ENCODE data around the gene RTTN.

RTTN gene

DNA sequence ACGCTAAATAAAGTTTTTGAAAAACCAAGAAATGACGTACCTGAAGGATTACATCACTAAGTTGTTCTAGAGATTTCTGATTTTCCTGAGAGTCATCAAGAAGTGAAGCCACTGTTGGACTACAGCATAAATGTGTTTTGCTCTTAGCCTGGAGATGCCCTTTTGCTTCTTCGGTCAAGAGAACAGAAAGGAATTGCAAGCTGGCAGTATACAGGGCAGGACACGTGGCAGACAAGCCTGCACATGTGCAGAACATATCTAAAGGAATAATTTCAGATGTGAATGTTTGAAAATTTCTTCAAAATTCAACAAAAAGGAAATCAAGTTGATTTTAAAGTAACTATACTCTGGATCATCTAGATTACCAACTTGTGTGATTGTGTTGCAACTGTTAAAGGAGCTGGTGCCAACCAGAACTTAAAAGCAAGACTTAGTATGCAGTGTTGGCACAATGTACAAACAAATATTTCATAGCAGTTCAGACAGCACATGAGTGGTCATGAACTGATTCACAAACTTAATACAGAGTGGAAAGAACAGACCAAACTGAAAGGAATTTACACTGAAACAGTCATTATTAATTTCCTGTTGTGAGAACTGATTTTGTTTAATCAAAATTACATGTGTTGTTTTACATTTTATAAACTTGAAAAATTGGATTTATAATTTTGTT is 157.4 kb downstream of the RTTN start:
- H3K4me2 ChIP-seq (ENCODE audit: insufficient read depth, low read length): no peak overlapping the region
- H3K79me2 ChIP-seq (ENCODE audit: insufficient read depth, low read length): no peaks in the 10 kb centered on the region
- H3K36me3 ChIP-seq (ENCODE audit: insufficient read depth, low read length): peaks cover 37% of the 10 kb centered on the region
- DNase-seq (no peak), ATAC-seq (ENCODE audit: insufficient read depth, low read depth) (no peak)
- no peak overlapping the region for H3K4me3 ChIP-seq (ENCODE audit: low read depth in 1 of 2, low read length in 2 of 2)
- H3K4me1 ChIP-seq (ENCODE audit: insufficient read depth, low read length): no peaks in the 10 kb centered on the region
- no peaks in the 10 kb centered on the region for H3K27me3 ChIP-seq (ENCODE audit: insufficient read depth, low read length, poor library complexity)
- no peaks in the 10 kb centered on the region for H3K9me3 ChIP-seq (ENCODE audit: insufficient read depth, low read length, severe bottlenecking)
- no peak overlapping the region for H2AFZ ChIP-seq (ENCODE audit: low read depth, low read length)
- H3K9ac ChIP-seq (ENCODE audit: low read depth, low read length): no peak overlapping the region
- no peaks in the 10 kb centered on the region for H4K20me1 ChIP-seq (ENCODE audit: insufficient read depth, low read length)
- no peak for TF ChIP-seq EZH2 (IDR thresholded peaks at IDR 0.05; ENCODE audit: borderline replicate concordance, low read depth, low read length, severe bottlenecking)
- TF ChIP-seq, protein P1, sequence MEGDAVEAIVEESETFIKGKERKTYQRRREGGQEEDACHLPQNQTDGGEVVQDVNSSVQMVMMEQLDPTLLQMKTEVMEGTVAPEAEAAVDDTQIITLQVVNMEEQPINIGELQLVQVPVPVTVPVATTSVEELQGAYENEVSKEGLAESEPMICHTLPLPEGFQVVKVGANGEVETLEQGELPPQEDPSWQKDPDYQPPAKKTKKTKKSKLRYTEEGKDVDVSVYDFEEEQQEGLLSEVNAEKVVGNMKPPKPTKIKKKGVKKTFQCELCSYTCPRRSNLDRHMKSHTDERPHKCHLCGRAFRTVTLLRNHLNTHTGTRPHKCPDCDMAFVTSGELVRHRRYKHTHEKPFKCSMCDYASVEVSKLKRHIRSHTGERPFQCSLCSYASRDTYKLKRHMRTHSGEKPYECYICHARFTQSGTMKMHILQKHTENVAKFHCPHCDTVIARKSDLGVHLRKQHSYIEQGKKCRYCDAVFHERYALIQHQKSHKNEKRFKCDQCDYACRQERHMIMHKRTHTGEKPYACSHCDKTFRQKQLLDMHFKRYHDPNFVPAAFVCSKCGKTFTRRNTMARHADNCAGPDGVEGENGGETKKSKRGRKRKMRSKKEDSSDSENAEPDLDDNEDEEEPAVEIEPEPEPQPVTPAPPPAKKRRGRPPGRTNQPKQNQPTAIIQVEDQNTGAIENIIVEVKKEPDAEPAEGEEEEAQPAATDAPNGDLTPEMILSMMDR (IDR thresholded peaks at IDR 0.05; ENCODE audit: borderline replicate concordance, extremely low read depth, low read length, poor library complexity, severe bottlenecking): no peak
- H3K27ac ChIP-seq (ENCODE audit: low read length): no peak overlapping the region

DNA sequence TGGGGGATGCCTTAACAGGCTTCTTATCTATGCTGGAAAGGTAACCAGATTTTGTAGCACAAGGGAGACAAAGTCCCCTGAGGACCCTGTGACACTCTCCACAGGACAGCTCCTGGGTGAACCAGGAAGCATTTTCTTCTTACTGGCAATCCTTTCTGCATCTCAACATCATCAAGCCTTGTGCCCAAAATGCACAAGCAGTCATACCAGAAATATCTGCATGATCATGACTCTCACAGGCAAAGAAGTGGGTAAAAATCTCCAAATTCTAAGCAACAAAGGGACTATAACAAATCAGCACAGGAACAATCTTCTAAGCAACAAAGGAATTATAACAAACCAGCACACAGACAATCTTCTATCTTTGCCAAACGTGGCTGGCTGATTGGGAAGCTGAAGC is 158.7 kb downstream of the RTTN start:
- DNase-seq (no peak), ATAC-seq (ENCODE audit: insufficient read depth, low read depth) (no peak)
- no peaks in the 10 kb centered on the region for H3K4me1 ChIP-seq (ENCODE audit: insufficient read depth, low read length)
- H3K4me2 ChIP-seq (ENCODE audit: insufficient read depth, low read length): no peak overlapping the region
- no peak overlapping the region for H3K27ac ChIP-seq (ENCODE audit: low read length)
- H3K79me2 ChIP-seq (ENCODE audit: insufficient read depth, low read length): no peaks in the 10 kb centered on the region
- TF ChIP-seq, protein P1 (IDR thresholded peaks at IDR 0.05; ENCODE audit: borderline replicate concordance, extremely low read depth, low read length, poor library complexity, severe bottlenecking): no peak
- TF ChIP-seq EZH2 (IDR thresholded peaks at IDR 0.05; ENCODE audit: borderline replicate concordance, low read depth, low read length, severe bottlenecking): no peak
- no peak overlapping the region for H2AFZ ChIP-seq (ENCODE audit: low read depth, low read length)
- no peak overlapping the region for H3K9ac ChIP-seq (ENCODE audit: low read depth, low read length)
- no peaks in the 10 kb centered on the region for H3K9me3 ChIP-seq (ENCODE audit: insufficient read depth, low read length, severe bottlenecking)
- no peaks in the 10 kb centered on the region for H4K20me1 ChIP-seq (ENCODE audit: insufficient read depth, low read length)
- peaks cover 32% of the 10 kb centered on the region for H3K36me3 ChIP-seq (ENCODE audit: insufficient read depth, low read length)
- H3K27me3 ChIP-seq (ENCODE audit: insufficient read depth, low read length, poor library complexity): no peaks in the 10 kb centered on the region
- H3K4me3 ChIP-seq (ENCODE audit: low read depth in 1 of 2, low read length in 2 of 2): no peak overlapping the region

DNA sequence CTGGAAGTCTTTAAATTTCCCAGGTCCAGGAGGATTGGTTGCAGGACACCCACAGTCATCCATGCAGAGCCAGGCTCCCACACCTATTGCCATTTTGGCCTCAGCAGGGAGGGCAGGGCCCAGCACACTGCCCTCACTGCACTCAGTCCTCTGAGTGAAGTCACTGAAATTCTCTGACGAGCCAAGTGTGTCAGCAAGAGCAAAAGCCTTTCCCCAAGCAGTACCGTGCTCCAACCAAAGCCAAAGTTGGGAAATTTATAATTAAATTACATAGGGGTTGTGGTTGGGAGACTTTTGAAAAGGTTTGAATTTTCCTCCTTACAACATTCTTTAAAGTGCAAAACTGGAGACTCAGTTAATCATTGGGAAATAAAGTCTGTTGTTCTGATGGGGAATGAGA is 159.3 kb downstream of the RTTN start:
- Histone ChIP-seq H4K20me1 (ENCODE audit: insufficient read depth, low read length) (no peaks in the 10 kb centered on the region), H3K27ac (ENCODE audit: low read length) (no peak overlapping the region), H3K79me2 (ENCODE audit: insufficient read depth, low read length) (no peaks in the 10 kb centered on the region), H3K4me3 (ENCODE audit: low read depth in 1 of 2, low read length in 2 of 2) (no peak overlapping the region), H3K27me3 (ENCODE audit: insufficient read depth, low read length, poor library complexity) (no peaks in the 10 kb centered on the region), H2AFZ (ENCODE audit: low read depth, low read length) (no peak overlapping the region), H3K36me3 (ENCODE audit: insufficient read depth, low read length) (peaks cover 28% of the 10 kb centered on the region), H3K9me3 (ENCODE audit: insufficient read depth, low read length, severe bottlenecking) (no peaks in the 10 kb centered on the region), H3K4me1 (ENCODE audit: insufficient read depth, low read length) (no peaks in the 10 kb centered on the region), H3K4me2 (ENCODE audit: insufficient read depth, low read length) (no peak overlapping the region), H3K9ac (ENCODE audit: low read depth, low read length) (no peak overlapping the region)
- ATAC-seq (ENCODE audit: insufficient read depth, low read depth): no peak
- no peak for DNase-seq
- TF ChIP-seq, protein P1 (IDR thresholded peaks at IDR 0.05; ENCODE audit: borderline replicate concordance, extremely low read depth, low read length, poor library complexity, severe bottlenecking): no peak
- no peak for TF ChIP-seq EZH2 (IDR thresholded peaks at IDR 0.05; ENCODE audit: borderline replicate concordance, low read depth, low read length, severe bottlenecking)
